Natural killer cell (primary cell): ENCODE results near the gene ROS1. TPM values are rescaled to one million over a fixed set of nuclear protein-coding genes. Genes with fewer than 3 reads are reported as not detected.

ENCODE experiments used
- ATAC-seq, 3 donors: fragments of 150-1000 bp in 2 of 3; fragments of 200-7000 bp in 1 of 3; cut with Tn5 transposase; 1 replicate in 1 of 3; 2 replicates in 2 of 3; pipeline ENCODE4 v1.10.0; 2021; ENCODE audit warnings: mild to moderate bottlenecking in 2 of 3, moderate library complexity in 2 of 3
- DNase-seq, 2 donors: peaks; one replicate each; pipeline versions ENCODE4 v3.0.0 to v3.0.0-alpha.2; 2013 to 2021; ENCODE audit warnings: mixed read lengths in 1 of 2
- H3K27ac ChIP-seq: one replicate; pipeline ENCODE4 v1.5.1; 2013; ENCODE audit warnings: mild to moderate bottlenecking, low read length
- H3K27me3 ChIP-seq: one replicate; pipeline ENCODE4 v1.6.1; 2013; ENCODE audit warnings: low read length; ENCODE audit not compliant: control insufficient read depth, insufficient read depth
- H3K36me3 ChIP-seq: one replicate; pipeline ENCODE4 v1.6.1; 2013; ENCODE audit warnings: low read length; ENCODE audit not compliant: control insufficient read depth, insufficient read depth
- H3K4me1 ChIP-seq: one replicate; pipeline ENCODE4 v1.6.1; 2013; ENCODE audit warnings: low read length; ENCODE audit not compliant: control insufficient read depth, insufficient read depth
- H3K4me3 ChIP-seq: one replicate; pipeline ENCODE4 v1.5.1; 2013; ENCODE audit warnings: low read length
- H3K9me3 ChIP-seq: one replicate; pipeline ENCODE4 v1.6.1; 2013; ENCODE audit warnings: low read length; ENCODE audit not compliant: control insufficient read depth, insufficient read depth
- H3K27ac Mint-ChIP-seq, 2 donors: one replicate each; pipeline ENCODE4 v1.8.0; 2022; ENCODE audit warnings: mild to moderate bottlenecking in 2 of 2, mixed read lengths in 2 of 2, moderate library complexity in 1 of 2
- H3K27me3 Mint-ChIP-seq, 2 donors: one replicate each; pipeline ENCODE4 v1.8.0; 2022; ENCODE audit warnings: low read depth in 2 of 2, mixed read lengths in 2 of 2
- H3K36me3 Mint-ChIP-seq: one replicate; pipeline ENCODE4 v1.8.0; 2022; ENCODE audit warnings: mixed read lengths
- H3K4me1 Mint-ChIP-seq, 2 donors: one replicate each; pipeline ENCODE4 v1.8.0; 2022; ENCODE audit warnings: mixed read lengths in 2 of 2
- H3K4me3 Mint-ChIP-seq: one replicate; pipeline ENCODE4 v1.8.0; 2022; ENCODE audit warnings: mild to moderate bottlenecking, moderate library complexity, mixed read lengths
- H3K9me3 Mint-ChIP-seq, 2 donors: one replicate each; pipeline ENCODE4 v1.8.0; 2022; ENCODE audit warnings: mixed read lengths in 2 of 2
- WGBS: methylation state at CpG from one replicate; pipeline ENCODE4 v1.1.7; 2013; ENCODE audit warnings: missing lambda C conversion rate; ENCODE audit not compliant: insufficient coverage; 5-methylcytosine and 5-hydroxymethylcytosine counted together
- intact Hi-C: fragments of 100-400 bp; cut with micrococcal nuclease; formaldehyde crosslinking; loops from one replicate; pipeline ENCODE4 v1.14.2; 2022
- total RNA-seq, 4 donors: library from RNA; stranded (reverse); fragments of 120-200 nt in 1 of 4; gene quantifications; one replicate each; pipeline versions ENCODE4 v1.2.3 to v1.2.4, GENCODE V29; 2013 to 2022
- TF ChIP-seq, protein P1 (sequence below): fragments of 200-600 bp; IDR thresholded peaks from one replicate; pipeline ENCODE4 v1.8.0; 2022; ENCODE audit warnings: antibody characterized with exemption

Gene ROS1
- total RNA-seq, 3 donors from 2014 or later (not counting 1 experiment from before 2014, with no cell fraction given): not detected

DNA sequence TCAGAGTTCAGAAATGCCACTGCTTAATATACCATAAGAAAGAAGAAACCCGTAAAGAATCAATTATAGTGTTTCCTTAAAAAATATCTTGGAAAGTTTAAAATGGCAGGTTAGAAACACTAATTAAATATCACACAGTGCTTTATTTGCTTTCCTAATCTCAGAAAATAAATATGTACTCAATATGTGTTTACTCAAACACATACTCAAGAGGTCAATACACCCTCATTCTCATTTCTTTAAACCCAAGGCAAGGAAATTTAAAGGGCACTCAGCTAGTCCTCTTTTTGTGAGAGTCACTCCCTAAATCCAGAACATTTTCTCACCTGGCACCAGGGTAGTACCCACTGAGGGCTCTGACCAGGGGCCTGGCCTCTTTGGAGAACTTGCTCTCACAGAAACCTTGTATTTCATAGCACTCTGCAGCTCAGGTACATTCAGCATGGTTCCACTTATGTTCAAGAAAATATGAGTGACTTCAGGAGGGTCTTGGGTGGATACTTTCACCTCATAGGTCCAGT lies 38.2 kb downstream of the ROS1 start:
- TF ChIP-seq, protein P1, sequence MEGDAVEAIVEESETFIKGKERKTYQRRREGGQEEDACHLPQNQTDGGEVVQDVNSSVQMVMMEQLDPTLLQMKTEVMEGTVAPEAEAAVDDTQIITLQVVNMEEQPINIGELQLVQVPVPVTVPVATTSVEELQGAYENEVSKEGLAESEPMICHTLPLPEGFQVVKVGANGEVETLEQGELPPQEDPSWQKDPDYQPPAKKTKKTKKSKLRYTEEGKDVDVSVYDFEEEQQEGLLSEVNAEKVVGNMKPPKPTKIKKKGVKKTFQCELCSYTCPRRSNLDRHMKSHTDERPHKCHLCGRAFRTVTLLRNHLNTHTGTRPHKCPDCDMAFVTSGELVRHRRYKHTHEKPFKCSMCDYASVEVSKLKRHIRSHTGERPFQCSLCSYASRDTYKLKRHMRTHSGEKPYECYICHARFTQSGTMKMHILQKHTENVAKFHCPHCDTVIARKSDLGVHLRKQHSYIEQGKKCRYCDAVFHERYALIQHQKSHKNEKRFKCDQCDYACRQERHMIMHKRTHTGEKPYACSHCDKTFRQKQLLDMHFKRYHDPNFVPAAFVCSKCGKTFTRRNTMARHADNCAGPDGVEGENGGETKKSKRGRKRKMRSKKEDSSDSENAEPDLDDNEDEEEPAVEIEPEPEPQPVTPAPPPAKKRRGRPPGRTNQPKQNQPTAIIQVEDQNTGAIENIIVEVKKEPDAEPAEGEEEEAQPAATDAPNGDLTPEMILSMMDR: no peak
- Histone ChIP-seq H3K27me3 (peaks cover 2% of the 10 kb centered on the region), H3K9me3 (no peaks in the 10 kb centered on the region), H3K4me1 (no peaks in the 10 kb centered on the region), H3K27ac (no peak overlapping the region), H3K36me3 (no peaks in the 10 kb centered on the region), H3K4me3 (no peak overlapping the region)
- Mint-ChIP-seq H3K9me3 (peaks cover 0 to 2% of the 10 kb centered on the region in 2 donors), H3K4me3 (no peak overlapping the region), H3K4me1 (no peaks in the 10 kb centered on the region), H3K27ac (no peak overlapping the region), H3K27me3 (peaks cover 15 to 34% of the 10 kb centered on the region in 2 donors), H3K36me3 (no peaks in the 10 kb centered on the region)
- no peak for ATAC-seq
- intact Hi-C loops: no loop called here
- no CpG with 5 or more reads among the region's 1 CpG for WGBS
- DNase-seq: no peak

DNA sequence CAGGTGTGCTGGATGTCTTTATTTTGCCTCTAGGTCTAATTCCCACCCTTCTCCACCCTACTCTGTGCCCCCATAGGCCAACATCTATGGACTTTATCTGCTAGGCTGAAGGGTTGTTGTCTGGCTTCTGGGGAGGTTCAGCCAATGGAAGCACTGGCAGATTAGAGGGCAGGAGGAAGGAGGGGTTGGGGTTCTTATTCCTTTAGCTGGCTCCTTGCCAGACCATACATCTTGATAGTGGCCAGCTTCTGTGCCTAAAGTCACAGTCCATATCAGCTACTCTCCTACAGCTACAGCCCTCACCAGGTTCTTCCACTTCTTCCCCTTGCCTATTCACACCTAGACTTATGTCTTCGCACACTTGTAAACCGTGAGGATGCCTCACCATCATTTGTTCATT lies 41.1 kb downstream of the ROS1 start:
- H3K9me3 Mint-ChIP-seq: peaks cover 0 to 2% of the 10 kb centered on the region in 2 donors
- no peaks in the 10 kb centered on the region for H3K4me1 ChIP-seq
- no peaks in the 10 kb centered on the region for H3K4me1 Mint-ChIP-seq

DNA sequence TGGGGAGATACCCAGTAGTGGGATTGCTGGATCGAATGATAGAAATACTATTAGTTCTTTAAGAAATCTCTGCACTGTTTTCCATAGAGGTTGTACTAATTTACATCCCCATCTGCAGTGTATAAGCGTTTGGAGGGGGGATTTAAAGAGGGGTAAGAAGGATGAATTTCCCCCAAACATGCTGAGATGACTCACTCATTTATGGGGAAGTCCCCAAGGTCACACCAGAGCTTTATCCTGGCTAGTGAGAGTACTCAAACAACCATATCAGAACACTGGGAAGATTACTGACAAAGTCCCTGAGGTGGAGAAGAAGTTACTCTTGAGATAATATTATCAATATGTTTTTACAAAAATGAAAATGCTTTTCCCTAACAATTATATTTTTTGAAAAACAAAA lies 44.0 kb downstream of the ROS1 start:
- ATAC-seq: no peak
- Histone ChIP-seq H3K4me1 (no peaks in the 10 kb centered on the region), H3K36me3 (no peaks in the 10 kb centered on the region), H3K27me3 (peaks cover 2% of the 10 kb centered on the region), H3K27ac (no peak overlapping the region), H3K9me3 (no peaks in the 10 kb centered on the region), H3K4me3 (no peak overlapping the region)
- intact Hi-C loops: no loop called here
- WGBS: no CpG with 5 or more reads among the region's 2 CpGs
- Mint-ChIP-seq H3K36me3 (no peaks in the 10 kb centered on the region), H3K9me3 (peaks cover 0 to 2% of the 10 kb centered on the region in 2 donors), H3K4me3 (no peak overlapping the region), H3K27me3 (peaks cover 12 to 40% of the 10 kb centered on the region in 2 donors), H3K4me1 (no peaks in the 10 kb centered on the region), H3K27ac (no peak overlapping the region)
- no peak for DNase-seq
- TF ChIP-seq, protein P1: no peak

More for the DNA sequence above, 41.1 kb downstream of the ROS1 start:
- H3K27me3 Mint-ChIP-seq: peaks cover 14 to 35% of the 10 kb centered on the region in 2 donors
- Histone ChIP-seq H3K4me3 (no peak overlapping the region), H3K36me3 (no peaks in the 10 kb centered on the region), H3K27ac (no peak overlapping the region), H3K9me3 (no peaks in the 10 kb centered on the region), H3K27me3 (peaks cover 2% of the 10 kb centered on the region)
- WGBS: 97% methylated on average over 2 of the region's 2 CpGs
- intact Hi-C loops: no loop called here
- no peak overlapping the region for H3K27ac Mint-ChIP-seq
- H3K4me3 Mint-ChIP-seq: no peak overlapping the region
- H3K36me3 Mint-ChIP-seq: no peaks in the 10 kb centered on the region
- DNase-seq (no peak), ATAC-seq (no peak)
- TF ChIP-seq, protein P1: no peak

DNA sequence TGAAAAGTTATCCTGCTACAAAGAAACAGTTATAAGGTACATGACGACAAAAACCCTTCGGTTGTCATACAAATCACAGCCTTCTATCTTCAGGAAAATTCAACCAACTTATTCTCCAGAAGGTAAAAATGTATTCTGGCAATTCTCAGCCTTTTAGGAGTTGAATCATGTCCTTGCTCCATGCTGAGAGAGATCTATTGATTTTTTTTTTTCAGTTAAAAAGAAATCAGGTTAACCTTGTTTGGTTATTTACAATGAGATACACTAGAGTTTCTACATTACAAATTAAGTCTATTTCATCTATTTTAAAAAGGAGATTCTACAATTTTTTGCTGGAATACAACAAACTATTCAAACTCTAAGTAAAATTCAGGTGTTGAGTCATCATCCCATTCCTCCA lies 45.4 kb downstream of the ROS1 start:
- intact Hi-C loops: no loop called here
- ATAC-seq: no peak
- 100% methylated on average over 2 of the region's 2 CpGs for WGBS

More for the DNA sequence above, 45.4 kb downstream of the ROS1 start:
- TF ChIP-seq, protein P1: no peak
- H3K27ac ChIP-seq: no peak overlapping the region
- H3K4me1 Mint-ChIP-seq: no peaks in the 10 kb centered on the region
- no peak overlapping the region for H3K4me3 ChIP-seq
- H3K36me3 ChIP-seq: no peaks in the 10 kb centered on the region
- no peak overlapping the region for H3K27ac Mint-ChIP-seq
- H3K9me3 Mint-ChIP-seq: peaks cover 0 to 2% of the 10 kb centered on the region in 2 donors
- DNase-seq: no peak
- peaks cover 2% of the 10 kb centered on the region for H3K27me3 ChIP-seq
- H3K9me3 ChIP-seq: no peaks in the 10 kb centered on the region
- H3K4me3 Mint-ChIP-seq: no peak overlapping the region
- no peaks in the 10 kb centered on the region for H3K4me1 ChIP-seq
- H3K36me3 Mint-ChIP-seq: no peaks in the 10 kb centered on the region
- H3K27me3 Mint-ChIP-seq: peaks cover 8 to 28% of the 10 kb centered on the region in 2 donors
